ENCODE results near the gene DCAF11. TPM values are rescaled to one million over a fixed set of nuclear protein-coding genes. Genes with fewer than 3 reads are reported as not detected.

The DCAF11 gene
- total RNA-seq, 1 experiment from 2014 or later = 48.8 TPM

- intact Hi-C loops (cut with micrococcal nuclease) = loop anchor here (5.0 kb wide), 1 partner anchor 70 kb away; the partner anchor contains the start of gene PCK2
- TF ChIP-seq CTCF (IDR thresholded peaks at IDR 0.05; ENCODE audit: unreplicated experiment) = no peak
- H3K4me3 Mint-ChIP-seq (ENCODE audit: unreplicated experiment) = peak overlapping the region; percentile 88
- CTCF ChIA-PET = interaction anchor here (1.2 to 6.8 kb wide), 12 partner anchors 11 to 141 kb away, joined by 4 to 141 read pairs (median 8); partner anchors contain the start of genes DCAF11, IPO4, NRL and PSME2
- no TSS peak for BruUV-seq (replicated peaks)
- H3K9me3 Mint-ChIP-seq (ENCODE audit: unreplicated experiment) = no peaks in the 10 kb centered on the region
- DNase-seq (ENCODE audit: unreplicated experiment) = no peak
- H3K36me3 Mint-ChIP-seq (ENCODE audit: insufficient read depth, unreplicated experiment) = peaks cover 67% of the 10 kb centered on the region
- peaks cover 11% of the 10 kb centered on the region for H3K4me1 Mint-ChIP-seq (ENCODE audit: insufficient read depth, unreplicated experiment)
- POLR2A ChIA-PET = interaction anchor here (0.6 to 3.7 kb wide), 9 partner anchors 9 to 1510 kb away, joined by 3 to 30 read pairs (median 6); partner anchors contain the start of genes DCAF11, IPO4, NRL and PSME1
- H3K27me3 Mint-ChIP-seq (ENCODE audit: insufficient read depth, unreplicated experiment) = no peaks in the 10 kb centered on the region
- H3K27ac Mint-ChIP-seq (ENCODE audit: low read depth, unreplicated experiment) = no peak overlapping the region
These were observed 47.5 kb downstream of the DCAF11 start for GRCh38 chr14:24162093-24162492.

- Mint-ChIP-seq H3K36me3 (ENCODE audit: insufficient read depth, unreplicated experiment) (peaks cover 53% of the 10 kb centered on the region), H3K9me3 (ENCODE audit: unreplicated experiment) (no peaks in the 10 kb centered on the region), H3K4me1 (ENCODE audit: insufficient read depth, unreplicated experiment) (peaks cover 19% of the 10 kb centered on the region), H3K27me3 (ENCODE audit: insufficient read depth, unreplicated experiment) (no peaks in the 10 kb centered on the region), H3K4me3 (ENCODE audit: unreplicated experiment) (no peak overlapping the region), H3K27ac (ENCODE audit: low read depth, unreplicated experiment) (no peak overlapping the region)
- no TSS peak for BruUV-seq (replicated peaks)
- intact Hi-C loops (cut with micrococcal nuclease) = loop anchor here (5.0 kb wide), 1 partner anchor 72 kb away; the partner anchor contains the start of gene PCK2
- no peak for DNase-seq (ENCODE audit: unreplicated experiment)
- ChIA-PET POLR2A (interaction anchor here (0.8 kb wide), 1 partner anchor 9 kb away, joined by 3 read pairs; no protein-coding TSS in a partner anchor), CTCF (interaction anchor here (0.9 to 1.6 kb wide), 3 partner anchors 28 to 74 kb away, joined by 3 to 4 read pairs (median 3); partner anchors contain the start of gene PSME1)
- TF ChIP-seq CTCF (IDR thresholded peaks at IDR 0.05; ENCODE audit: unreplicated experiment) = no peak
These were observed 50.0 kb downstream of the DCAF11 start for GRCh38 chr14:24164518-24164991.

- intact Hi-C loops (cut with micrococcal nuclease) = no loop called here
- DNase-seq (ENCODE audit: unreplicated experiment) = no peak
- ChIA-PET CTCF (interaction anchor here (0.6 to 1.6 kb wide), 3 partner anchors 30 to 75 kb away, joined by 3 to 4 read pairs (median 3); partner anchors contain the start of gene PSME1), POLR2A (interaction anchor here (0.7 kb wide), 1 partner anchor 175 kb away, joined by 3 read pairs; no protein-coding TSS in a partner anchor)
- BruUV-seq (replicated peaks) = no TSS peak
- TF ChIP-seq CTCF (IDR thresholded peaks at IDR 0.05; ENCODE audit: unreplicated experiment) = no peak
- H3K9me3 Mint-ChIP-seq (ENCODE audit: unreplicated experiment) = no peaks in the 10 kb centered on the region
- no peaks in the 10 kb centered on the region for H3K27me3 Mint-ChIP-seq (ENCODE audit: insufficient read depth, unreplicated experiment)
- H3K4me1 Mint-ChIP-seq (ENCODE audit: insufficient read depth, unreplicated experiment) = peaks cover 12% of the 10 kb centered on the region
- H3K27ac Mint-ChIP-seq (ENCODE audit: low read depth, unreplicated experiment) = peak overlapping the region; percentile 64
- H3K36me3 Mint-ChIP-seq (ENCODE audit: insufficient read depth, unreplicated experiment) = peaks cover 53% of the 10 kb centered on the region
- H3K4me3 Mint-ChIP-seq (ENCODE audit: unreplicated experiment) = no peak overlapping the region
These were observed 51.2 kb downstream of the DCAF11 start for GRCh38 chr14:24165785-24166184.

DNA sequence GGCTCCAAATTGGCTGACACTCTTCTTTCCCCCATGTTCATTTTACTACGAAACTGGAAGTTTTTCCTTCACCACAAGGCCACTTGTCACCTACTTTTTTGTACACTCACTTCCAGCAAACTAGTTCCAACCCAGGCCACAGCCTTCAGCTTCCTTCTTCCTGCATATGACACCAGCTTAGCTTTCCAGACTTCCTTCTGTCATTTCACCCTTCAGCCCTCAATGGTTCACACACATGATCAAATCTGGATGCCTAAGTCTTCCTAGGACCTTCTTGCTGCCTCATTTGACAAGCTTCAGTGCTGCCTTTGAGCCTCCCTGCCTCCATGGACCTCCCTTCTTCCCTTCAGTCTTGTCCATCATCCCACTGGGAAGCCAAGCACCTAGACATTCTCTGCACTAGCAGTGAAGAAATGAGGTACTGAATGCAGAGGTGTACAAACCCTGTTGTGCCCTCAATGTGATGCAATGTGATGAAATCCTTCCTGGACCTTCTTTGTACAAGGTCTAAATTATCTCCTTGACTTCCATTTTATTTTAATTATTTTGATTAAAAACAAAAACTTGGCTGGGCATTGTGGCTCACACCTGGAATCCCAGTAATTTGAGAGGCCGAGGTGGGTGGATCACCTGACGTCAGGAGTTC is 53.0 kb downstream of the DCAF11 start:
- Mint-ChIP-seq H3K4me3 (ENCODE audit: unreplicated experiment) (no peak overlapping the region), H3K27ac (ENCODE audit: low read depth, unreplicated experiment) (no peak overlapping the region), H3K9me3 (ENCODE audit: unreplicated experiment) (no peaks in the 10 kb centered on the region), H3K36me3 (ENCODE audit: insufficient read depth, unreplicated experiment) (peaks cover 42% of the 10 kb centered on the region), H3K4me1 (ENCODE audit: insufficient read depth, unreplicated experiment) (peaks cover 8% of the 10 kb centered on the region), H3K27me3 (ENCODE audit: insufficient read depth, unreplicated experiment) (no peaks in the 10 kb centered on the region)
- BruUV-seq (replicated peaks) = no TSS peak
- DNase-seq (ENCODE audit: unreplicated experiment) = no peak
- ChIA-PET POLR2A (interaction anchor here (1.1 kb wide), 2 partner anchors 11 to 26 kb away, joined by 3 to 5 read pairs; partner anchors contain the start of gene EMC9), CTCF (interaction anchor here (1.1 kb wide), 1 partner anchor 12 kb away, joined by 3 read pairs; no protein-coding TSS in a partner anchor)
- intact Hi-C loops (cut with micrococcal nuclease) = no loop called here
- TF ChIP-seq CTCF (IDR thresholded peaks at IDR 0.05; ENCODE audit: unreplicated experiment) = no peak
